MCF 10A (cell line): ENCODE data around the gene BRME1. TPM values are rescaled to one million over a fixed set of nuclear protein-coding genes. Genes with fewer than 3 reads are reported as not detected.

Experiments
- BruUV-seq: library from RNA; stranded (reverse); fragments of 400-500 nt; replicated peaks from 2 replicates; lab custom pipeline; 2021; lab: Mats Ljungman, UMichigan
- CTCF ChIA-PET: fragments of 300-600 bp; sonication (Branson Sonifier 250); formaldehyde crosslinking; extraction: SDS; loops from one replicate; lab custom pipeline; 2021; ENCODE audit warnings: antibody characterized with exemption, inconsistent platforms; lab: Yijun Ruan, JAX
- POLR2A ChIA-PET: fragments of 300-600, 350-650 bp; sonication (Branson Sonifier 250); formaldehyde crosslinking; extraction: SDS; loops from one replicate; lab custom pipeline; 2020; ENCODE audit warnings: antibody characterized with exemption, inconsistent platforms; lab: Yijun Ruan, JAX
- DNase-seq: peaks from one replicate; pipeline ENCODE4 v3.0.0-alpha.2; 2018; ENCODE audit not compliant: unreplicated experiment
- H3K27ac Mint-ChIP-seq: one replicate; pipeline ENCODE4 v1.8.0; 2022; ENCODE audit warnings: mild to moderate bottlenecking, low read depth, mixed read lengths; ENCODE audit not compliant: unreplicated experiment
- H3K27me3 Mint-ChIP-seq: one replicate; pipeline ENCODE4 v1.8.0; 2022; ENCODE audit warnings: mixed read lengths; ENCODE audit not compliant: insufficient read depth, unreplicated experiment
- H3K36me3 Mint-ChIP-seq: one replicate; pipeline ENCODE4 v1.8.0; 2022; ENCODE audit warnings: mild to moderate bottlenecking, moderate library complexity, mixed read lengths; ENCODE audit not compliant: insufficient read depth, unreplicated experiment
- H3K4me1 Mint-ChIP-seq: one replicate; pipeline ENCODE4 v1.8.0; 2022; ENCODE audit warnings: mixed read lengths; ENCODE audit not compliant: insufficient read depth, unreplicated experiment
- H3K4me3 Mint-ChIP-seq: one replicate; pipeline ENCODE4 v1.8.0; 2022; ENCODE audit warnings: mild to moderate bottlenecking, moderate library complexity, mixed read lengths; ENCODE audit not compliant: unreplicated experiment
- H3K9me3 Mint-ChIP-seq: one replicate; pipeline ENCODE4 v1.8.0; 2022; ENCODE audit warnings: mixed read lengths; ENCODE audit not compliant: unreplicated experiment
- intact Hi-C: fragments of 100-400 bp; cut with micrococcal nuclease; formaldehyde crosslinking; loops from 2 replicates; pipeline ENCODE4 v1.14.1; 2022
- total RNA-seq: library from RNA; stranded (reverse); gene quantifications from 2 replicates; pipeline ENCODE4 v1.2.3, GENCODE V29; 2022
- TF ChIP-seq, protein P1 (sequence below): fragments of 200-600 bp; IDR thresholded peaks from one replicate; pipeline ENCODE4 v1.8.0; 2022; ENCODE audit warnings: antibody characterized with exemption, mild to moderate bottlenecking; ENCODE audit not compliant: unreplicated experiment

BRME1 gene
- total RNA-seq, 1 experiment from 2014 or later, result 0.75 TPM

DNA sequence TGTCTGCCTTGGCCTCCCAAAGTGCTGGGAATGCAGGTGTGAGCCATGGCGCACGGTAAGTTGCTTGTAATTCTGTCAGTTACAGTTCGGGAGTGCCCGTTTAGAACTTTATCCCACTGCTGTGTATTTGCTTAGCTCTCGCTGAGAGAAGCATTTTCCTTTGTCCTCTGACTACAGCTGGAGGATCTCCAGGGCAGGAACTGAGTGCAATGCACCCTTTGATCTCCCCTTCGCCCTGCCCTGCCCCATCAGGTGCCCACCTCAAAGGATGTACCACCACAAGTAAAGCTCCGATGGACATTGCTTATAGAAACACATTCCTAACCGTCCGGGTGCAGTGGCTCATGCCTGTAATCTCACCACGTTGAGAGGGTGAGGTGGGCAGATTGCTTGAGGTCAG, 6.5 kb downstream of the BRME1 start:
- intact Hi-C loops, result no loop called here
- no TSS peak for BruUV-seq
- no peak overlapping the region for H3K27ac Mint-ChIP-seq
- ChIA-PET CTCF (interaction anchor here (0.6 kb wide), 1 partner anchor 14 kb away, joined by 4 read pairs; no protein-coding TSS in a partner anchor), POLR2A (no interaction called here)
- TF ChIP-seq, protein P1, sequence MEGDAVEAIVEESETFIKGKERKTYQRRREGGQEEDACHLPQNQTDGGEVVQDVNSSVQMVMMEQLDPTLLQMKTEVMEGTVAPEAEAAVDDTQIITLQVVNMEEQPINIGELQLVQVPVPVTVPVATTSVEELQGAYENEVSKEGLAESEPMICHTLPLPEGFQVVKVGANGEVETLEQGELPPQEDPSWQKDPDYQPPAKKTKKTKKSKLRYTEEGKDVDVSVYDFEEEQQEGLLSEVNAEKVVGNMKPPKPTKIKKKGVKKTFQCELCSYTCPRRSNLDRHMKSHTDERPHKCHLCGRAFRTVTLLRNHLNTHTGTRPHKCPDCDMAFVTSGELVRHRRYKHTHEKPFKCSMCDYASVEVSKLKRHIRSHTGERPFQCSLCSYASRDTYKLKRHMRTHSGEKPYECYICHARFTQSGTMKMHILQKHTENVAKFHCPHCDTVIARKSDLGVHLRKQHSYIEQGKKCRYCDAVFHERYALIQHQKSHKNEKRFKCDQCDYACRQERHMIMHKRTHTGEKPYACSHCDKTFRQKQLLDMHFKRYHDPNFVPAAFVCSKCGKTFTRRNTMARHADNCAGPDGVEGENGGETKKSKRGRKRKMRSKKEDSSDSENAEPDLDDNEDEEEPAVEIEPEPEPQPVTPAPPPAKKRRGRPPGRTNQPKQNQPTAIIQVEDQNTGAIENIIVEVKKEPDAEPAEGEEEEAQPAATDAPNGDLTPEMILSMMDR, result no peak
- no peak overlapping the region for H3K4me3 Mint-ChIP-seq
- H3K36me3 Mint-ChIP-seq, result no peaks in the 10 kb centered on the region
- no peaks in the 10 kb centered on the region for H3K9me3 Mint-ChIP-seq
- H3K27me3 Mint-ChIP-seq, result no peaks in the 10 kb centered on the region
- DNase-seq, result no peak
- no peaks in the 10 kb centered on the region for H3K4me1 Mint-ChIP-seq

DNA sequence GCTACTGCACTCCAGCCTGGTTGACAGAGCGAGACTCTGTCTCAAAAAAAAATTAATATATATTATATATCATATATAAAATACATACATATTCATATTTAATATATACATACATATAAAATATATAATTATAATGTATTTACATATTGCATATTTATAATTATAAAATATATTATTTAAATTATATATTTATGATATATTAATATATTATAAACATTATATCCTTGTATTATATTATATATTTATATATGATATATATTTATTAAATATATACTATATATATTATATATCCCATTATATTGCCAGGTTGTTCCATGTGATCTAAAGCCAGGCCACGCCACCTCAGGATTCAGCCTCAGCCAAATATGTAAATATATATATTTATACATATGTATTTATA, 9.7 kb downstream of the BRME1 start:
- H3K27me3 Mint-ChIP-seq, result no peaks in the 10 kb centered on the region
- no peak for DNase-seq
- H3K9me3 Mint-ChIP-seq, result no peaks in the 10 kb centered on the region
- TF ChIP-seq, protein P1, result no peak
- H3K4me3 Mint-ChIP-seq, result no peak overlapping the region
- no peak overlapping the region for H3K27ac Mint-ChIP-seq
- H3K4me1 Mint-ChIP-seq, result no peaks in the 10 kb centered on the region
- ChIA-PET CTCF (no interaction called here), POLR2A (no interaction called here)
- H3K36me3 Mint-ChIP-seq, result no peaks in the 10 kb centered on the region
- no TSS peak for BruUV-seq
- intact Hi-C loops, result no loop called here

DNA sequence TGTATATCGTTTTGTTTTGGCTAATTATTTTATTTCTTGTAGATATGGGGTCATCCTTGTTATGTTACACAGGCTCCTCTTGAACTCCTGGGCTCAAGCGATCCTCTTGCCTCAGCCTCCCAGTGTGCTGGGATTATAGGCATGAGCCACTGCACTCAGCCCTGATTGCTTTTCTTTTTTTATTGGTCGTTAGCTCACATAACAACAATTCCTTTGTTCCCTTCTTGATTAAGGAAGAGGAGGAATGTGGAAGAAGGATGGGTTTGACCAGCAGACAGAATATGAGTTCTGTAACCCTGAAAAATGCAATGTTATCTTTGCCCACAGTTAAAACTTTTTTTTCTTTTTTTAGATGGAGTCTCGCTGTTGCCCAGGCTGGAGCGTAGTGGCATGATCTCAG, 11.4 kb downstream of the BRME1 start:
- POLR2A ChIA-PET, result no interaction called here
- CTCF ChIA-PET, result interaction anchor here (1.2 kb wide), 1 partner anchor 9 kb away, joined by 3 read pairs; no protein-coding TSS in a partner anchor
- no peaks in the 10 kb centered on the region for H3K36me3 Mint-ChIP-seq
- H3K27me3 Mint-ChIP-seq, result no peaks in the 10 kb centered on the region
- no peak overlapping the region for H3K4me3 Mint-ChIP-seq
- no TSS peak for BruUV-seq
- no peak for DNase-seq
- no peak overlapping the region for H3K27ac Mint-ChIP-seq
- H3K9me3 Mint-ChIP-seq, result no peaks in the 10 kb centered on the region
- intact Hi-C loops, result no loop called here
- H3K4me1 Mint-ChIP-seq, result no peaks in the 10 kb centered on the region
- TF ChIP-seq, protein P1, result no peak

DNA sequence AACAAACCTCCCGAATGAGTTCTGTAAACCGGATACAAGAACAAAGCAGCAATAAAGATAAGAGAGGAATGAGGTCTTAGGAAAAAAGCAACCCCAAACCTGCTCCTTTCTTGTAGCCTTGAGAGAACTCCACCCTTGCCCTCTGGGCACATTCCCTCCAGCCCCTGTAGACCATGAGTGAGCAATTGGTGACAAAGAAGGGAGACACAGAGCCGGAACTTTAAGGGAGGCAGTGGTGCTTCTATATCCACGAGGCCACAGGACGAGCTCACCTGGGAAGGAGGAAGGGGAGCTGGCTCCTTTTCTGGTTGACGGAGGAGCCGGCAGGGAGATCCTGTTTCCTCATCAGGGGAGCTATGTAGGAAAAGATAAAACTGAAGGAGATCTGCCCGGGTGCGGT, 13.0 kb downstream of the BRME1 start:
- no peaks in the 10 kb centered on the region for H3K27me3 Mint-ChIP-seq
- BruUV-seq, result no TSS peak
- no peaks in the 10 kb centered on the region for H3K36me3 Mint-ChIP-seq
- no peaks in the 10 kb centered on the region for H3K4me1 Mint-ChIP-seq
- intact Hi-C loops, result no loop called here
- H3K4me3 Mint-ChIP-seq, result no peak overlapping the region
- no peak overlapping the region for H3K27ac Mint-ChIP-seq
- TF ChIP-seq, protein P1, result no peak
- POLR2A ChIA-PET, result no interaction called here
- H3K9me3 Mint-ChIP-seq, result no peaks in the 10 kb centered on the region
- CTCF ChIA-PET, result interaction anchor here (0.5 to 0.7 kb wide), 2 partner anchors 121 to 612 kb away, joined by 3 read pairs; no protein-coding TSS in a partner anchor
- DNase-seq, result no peak
